SU-DHL-6 (cell line): ENCODE measurements around the gene MAL.

Experiments
- H2AFZ ChIP-seq: fragments of 200-600 bp; sonication (generic); 2 replicates; pipeline ENCODE4 v1.6.1; 2014; ENCODE audit warnings: low read depth, mild to moderate bottlenecking, moderate library complexity, mixed read lengths, antibody characterized with exemption, low read length; ENCODE audit not compliant: severe bottlenecking
- H3F3A ChIP-seq: fragments of 200-600 bp; shearing (Covaris generic); 2 replicates; pipeline ENCODE4 v1.6.0; 2016; ENCODE audit warnings: antibody characterized with exemption, mild to moderate bottlenecking; ENCODE audit not compliant: insufficient read depth
- H3K27ac ChIP-seq: fragments of 200-600 bp; sonication (generic); 2 replicates; pipeline ENCODE4 v1.5.1; 2016; ENCODE audit warnings: low read depth, mild to moderate bottlenecking, low read length, moderate library complexity, mixed read lengths
- H3K27me3 ChIP-seq: fragments of 200-600 bp; sonication (generic), shearing (Covaris generic); 2 replicates; pipeline ENCODE4 v1.6.0; 2014; ENCODE audit warnings: mild to moderate bottlenecking, low read length
- H3K36me3 ChIP-seq: fragments of 200-600 bp; sonication (generic); 2 replicates; pipeline ENCODE4 v1.6.1; 2014; ENCODE audit warnings: mild to moderate bottlenecking, low read length, mixed read lengths
- H3K4me2 ChIP-seq: fragments of 300-600, 200-600 bp; shearing (Covaris generic), sonication (generic); 2 replicates; pipeline ENCODE4 v1.6.0; 2014; ENCODE audit warnings: low read length, low read depth, mild to moderate bottlenecking; ENCODE audit not compliant: poor library complexity, severe bottlenecking
- H3K4me3 ChIP-seq: fragments of 200-600 bp; sonication (generic); 2 replicates; pipeline ENCODE4 v1.5.1; 2014; ENCODE audit warnings: antibody characterized with exemption, low read length, mild to moderate bottlenecking, mixed read lengths; ENCODE audit not compliant: insufficient read depth, poor library complexity, severe bottlenecking
- H3K79me2 ChIP-seq: fragments of 200-600 bp; sonication (generic); 2 replicates; pipeline ENCODE4 v1.6.1; 2014; ENCODE audit warnings: mild to moderate bottlenecking, low read length, moderate library complexity; ENCODE audit not compliant: insufficient read depth
- H3K9ac ChIP-seq: fragments of 200-600 bp; sonication (generic); 2 replicates; pipeline ENCODE4 v1.7.0; 2014; ENCODE audit warnings: mild to moderate bottlenecking, low read length
- H3K9me2 ChIP-seq: fragments of 200-600 bp; sonication (generic); replicated peaks from 2 replicates; pipeline ENCODE4 v1.6.1; 2014; ENCODE audit warnings: low read length; ENCODE audit not compliant: insufficient read depth
- H3K9me3 ChIP-seq: fragments of 200-600 bp; sonication (generic); 2 replicates; pipeline ENCODE4 v1.6.1; 2014; ENCODE audit warnings: low read length, mixed read lengths; ENCODE audit not compliant: insufficient read depth
- H4K20me1 ChIP-seq: fragments of 200-600 bp; sonication (generic); 2 replicates; pipeline ENCODE4 v1.6.1; 2014; ENCODE audit warnings: low read depth, mild to moderate bottlenecking, antibody characterized with exemption, low read length, moderate library complexity, mixed read lengths
- CTCF ChIP-seq: fragments of 200-600 bp; sonication (generic); IDR thresholded peaks from one replicate; pipeline ENCODE4 v1.5.1; 2017; ENCODE audit warnings: antibody characterized with exemption, mild to moderate bottlenecking, low read length, moderate library complexity; ENCODE audit not compliant: insufficient read depth, poor library complexity, severe bottlenecking
- EZH2phosphoT487 ChIP-seq: fragments of 200-600 bp; sonication (generic), shearing (Covaris generic); conservative IDR thresholded peaks from 2 replicates; pipeline ENCODE4 v1.6.1; 2018; ENCODE audit warnings: mild to moderate bottlenecking, antibody characterized with exemption, low read length, moderate library complexity, mixed read lengths

Gene MAL

DNA sequence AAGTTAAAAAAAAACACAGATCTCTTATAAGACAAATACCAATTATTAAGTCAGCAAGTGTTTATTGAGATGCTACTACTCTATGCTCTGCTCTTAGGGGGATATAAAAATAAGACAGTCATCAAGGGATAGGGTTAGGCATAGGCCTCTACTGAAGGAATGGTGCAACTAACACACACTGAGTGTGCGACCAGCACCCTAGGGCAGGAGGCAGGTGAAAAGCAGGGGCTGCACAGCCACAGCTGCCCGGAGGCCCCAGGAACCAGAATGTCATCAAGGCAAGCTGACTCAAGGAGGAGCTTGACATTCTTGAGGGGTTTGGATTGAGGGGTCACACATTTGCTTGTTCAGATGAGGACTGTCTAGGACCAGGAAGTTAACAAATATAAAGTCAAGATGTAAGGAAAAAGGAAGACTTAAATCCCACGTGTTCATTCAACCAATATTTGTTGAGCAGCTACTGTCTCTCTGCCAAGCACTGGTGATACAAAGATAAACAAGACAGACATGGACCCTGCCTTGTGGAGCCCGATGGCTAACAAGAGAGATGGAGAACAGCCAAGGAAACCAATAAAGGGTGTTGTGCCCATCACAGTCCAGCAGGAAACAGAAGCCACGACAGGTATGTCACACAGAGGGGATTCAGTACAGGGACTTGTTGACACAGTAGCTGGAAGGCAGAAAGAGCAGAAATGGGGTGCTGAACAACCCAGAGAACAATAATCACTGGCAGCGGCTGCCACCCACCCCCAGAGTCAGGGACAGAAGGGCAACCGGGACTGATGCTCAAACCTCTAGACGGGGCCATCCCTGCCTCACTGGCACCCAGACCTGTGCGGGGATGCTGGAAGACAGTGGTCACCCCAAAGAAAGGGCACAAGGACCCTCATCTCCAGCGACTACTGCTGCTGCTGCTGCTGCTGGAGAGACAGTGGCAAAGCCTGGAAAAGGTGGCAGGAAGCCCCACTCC lies 45.8 kb upstream of the MAL start:
- Histone ChIP-seq H3K4me2 (no peak overlapping the region), H3F3A (no peaks in the 10 kb centered on the region), H3K9me3 (no peaks in the 10 kb centered on the region), H3K36me3 (no peaks in the 10 kb centered on the region), H3K27ac (no peak overlapping the region), H4K20me1 (no peaks in the 10 kb centered on the region), H2AFZ (no peak overlapping the region), H3K79me2 (no peaks in the 10 kb centered on the region), H3K27me3 (no peaks in the 10 kb centered on the region), H3K4me3 (no peak overlapping the region), H3K9ac (no peak overlapping the region), H3K9me2 (no peaks in the 10 kb centered on the region)
- TF ChIP-seq EZH2phosphoT487 (no peak), CTCF (no peak)

GRCh38 chr2:94980406-94980805 lies 45.1 kb upstream of the MAL start:
- no peaks in the 10 kb centered on the region for H3K9me3 ChIP-seq
- no peaks in the 10 kb centered on the region for H3F3A ChIP-seq
- H3K27me3 ChIP-seq, result no peaks in the 10 kb centered on the region
- H3K79me2 ChIP-seq, result no peaks in the 10 kb centered on the region
- no peak overlapping the region for H3K4me2 ChIP-seq
- H3K4me3 ChIP-seq, result no peak overlapping the region
- H3K9ac ChIP-seq, result no peak overlapping the region
- H2AFZ ChIP-seq, result no peak overlapping the region
- no peaks in the 10 kb centered on the region for H4K20me1 ChIP-seq
- TF ChIP-seq CTCF (no peak), EZH2phosphoT487 (no peak)
- no peak overlapping the region for H3K27ac ChIP-seq
- no peaks in the 10 kb centered on the region for H3K9me2 ChIP-seq
- H3K36me3 ChIP-seq, result no peaks in the 10 kb centered on the region

- H3K27me3 ChIP-seq, result no peaks in the 10 kb centered on the region
- no peaks in the 10 kb centered on the region for H4K20me1 ChIP-seq
- H2AFZ ChIP-seq, result no peak overlapping the region
- no peak for TF ChIP-seq CTCF
- no peaks in the 10 kb centered on the region for H3K9me2 ChIP-seq
- H3F3A ChIP-seq, result no peaks in the 10 kb centered on the region
- H3K27ac ChIP-seq, result no peak overlapping the region
- H3K79me2 ChIP-seq, result no peaks in the 10 kb centered on the region
- H3K36me3 ChIP-seq, result no peaks in the 10 kb centered on the region
- no peak overlapping the region for H3K4me3 ChIP-seq
- no peak overlapping the region for H3K4me2 ChIP-seq
- H3K9ac ChIP-seq, result no peak overlapping the region
- no peaks in the 10 kb centered on the region for H3K9me3 ChIP-seq
Measured at GRCh38 chr2:94982156-94982555, 43.4 kb upstream of the MAL start.
